NCI-H510A (cell line): ENCODE results near the gene CLIC4.
"Not testable (repeated sequence)": the region's sequence is repeated elsewhere in the genome, so short reads cannot be mapped to it uniquely, and the experiment has no call there.

Experiments
- DNase-seq: peaks from one replicate; lab custom pipeline; 2025; lab: John Stamatoyannopoulos, UW

Gene CLIC4

GRCh38 chr1:24745711-24746413 lies 615 bp downstream of the CLIC4 start:
- DNase-seq, result no peak

- DNase-seq, result no peak
Observed at GRCh38 chr1:24748191-24749121, 3.2 kb downstream of the CLIC4 start.

GRCh38 chr1:24749252-24749651 lies 4.0 kb downstream of the CLIC4 start:
- DNase-seq, result no peak

- no peak for DNase-seq
Observed at GRCh38 chr1:24749886-24750285, 4.6 kb downstream of the CLIC4 start.

- DNase-seq, result no peak
Observed at GRCh38 chr1:24751833-24752232, 6.6 kb downstream of the CLIC4 start.

GRCh38 chr1:24752305-24752704 lies 7.1 kb downstream of the CLIC4 start:
- no peak for DNase-seq

- DNase-seq, result no peak
Observed at GRCh38 chr1:24754229-24754628, 9.0 kb downstream of the CLIC4 start.

- not testable (repeated sequence) for DNase-seq
Observed at GRCh38 chr1:24755323-24755722, 10.1 kb downstream of the CLIC4 start.

GRCh38 chr1:24756395-24756794 lies 11.1 kb downstream of the CLIC4 start:
- no peak for DNase-seq

- DNase-seq, result no peak
Observed at GRCh38 chr1:24759492-24759891, 14.2 kb downstream of the CLIC4 start.

GRCh38 chr1:24761582-24761981 lies 16.3 kb downstream of the CLIC4 start:
- no peak for DNase-seq

- no peak for DNase-seq
Observed at GRCh38 chr1:24762133-24762676, 17.0 kb downstream of the CLIC4 start.

- no peak for DNase-seq
Observed at GRCh38 chr1:24763671-24764070, 18.4 kb downstream of the CLIC4 start.

- DNase-seq, result no peak
Observed at GRCh38 chr1:24764439-24764838, 19.2 kb downstream of the CLIC4 start.

- DNase-seq, result no peak
Observed at GRCh38 chr1:24764848-24765247, 19.6 kb downstream of the CLIC4 start.

- no peak for DNase-seq
Observed at GRCh38 chr1:24765308-24765988, 20.2 kb downstream of the CLIC4 start.

- DNase-seq, result no peak
Observed at GRCh38 chr1:24767351-24767750, 22.1 kb downstream of the CLIC4 start.

GRCh38 chr1:24768873-24769605 lies 23.8 kb downstream of the CLIC4 start:
- DNase-seq, result no peak

- no peak for DNase-seq
Observed at GRCh38 chr1:24769656-24770651, 24.7 kb downstream of the CLIC4 start.

- no peak for DNase-seq
Observed at GRCh38 chr1:24770881-24771280, 25.6 kb downstream of the CLIC4 start.
